GM21737 (cell line): ENCODE measurements around the gene IL17RD.

ENCODE experiments used
- ATAC-seq: cut with Tn5 transposase; IDR thresholded peaks from one replicate; pipeline ENCODE4 v1.9.1; 2021; ENCODE audit warnings: mild to moderate bottlenecking, moderate library complexity; ENCODE audit not compliant: unreplicated experiment

The IL17RD gene

GRCh38 chr3:57160076-57160764 is 4.9 kb downstream of the IL17RD start:
- no peak for ATAC-seq

GRCh38 chr3:57158813-57159738 is 6.1 kb downstream of the IL17RD start:
- no peak for ATAC-seq

- ATAC-seq: no peak
Observed at GRCh38 chr3:57158325-57158724, 6.8 kb downstream of the IL17RD start.

GRCh38 chr3:57157545-57157944 is 7.6 kb downstream of the IL17RD start:
- ATAC-seq: no peak

GRCh38 chr3:57155310-57155643 is 9.9 kb downstream of the IL17RD start:
- ATAC-seq: no peak

GRCh38 chr3:57154470-57155309 is 10.5 kb downstream of the IL17RD start:
- ATAC-seq: no peak

GRCh38 chr3:57152151-57153143 is 12.7 kb downstream of the IL17RD start:
- ATAC-seq: no peak

- no peak for ATAC-seq
Observed at GRCh38 chr3:57151749-57152148, 13.4 kb downstream of the IL17RD start.

- no peak for ATAC-seq
Observed at GRCh38 chr3:57151021-57151449, 14.1 kb downstream of the IL17RD start.

GRCh38 chr3:57150113-57150581 is 15.0 kb downstream of the IL17RD start:
- no peak for ATAC-seq

- no peak for ATAC-seq
Observed at GRCh38 chr3:57147071-57147470, 18.1 kb downstream of the IL17RD start.

- no peak for ATAC-seq
Observed at GRCh38 chr3:57145852-57146251, 19.3 kb downstream of the IL17RD start.

GRCh38 chr3:57144952-57145351 is 20.2 kb downstream of the IL17RD start:
- ATAC-seq: no peak

GRCh38 chr3:57143886-57144459 is 21.2 kb downstream of the IL17RD start:
- ATAC-seq: no peak

GRCh38 chr3:57142411-57142723 is 22.8 kb downstream of the IL17RD start:
- no peak for ATAC-seq

GRCh38 chr3:57141719-57142410 is 23.3 kb downstream of the IL17RD start:
- ATAC-seq: no peak

GRCh38 chr3:57140894-57141293 is 24.3 kb downstream of the IL17RD start:
- ATAC-seq: no peak

- ATAC-seq: no peak
Observed at GRCh38 chr3:57135964-57136719, 29.0 kb downstream of the IL17RD start.
